ENCODE measurements around the gene MAP4K3.

GRCh38 chr2:39445934-39446333 lies 8.8 kb upstream of the MAP4K3 start:
- no peak for TF ChIP-seq POLR2A (IDR thresholded peaks at IDR 0.05)
- no peak for TF ChIP-seq CTCF (IDR thresholded peaks at IDR 0.05)
- no peak for TF ChIP-seq POLR2AphosphoS5 (IDR thresholded peaks at IDR 0.05)

Measured in breast epithelium (tissue), 3 donors.